Ramos (cell line): ENCODE measurements around the gene LDLRAD4.

ENCODE experiments used
- in situ Hi-C: fragments of 300-500 bp; cut with MboI; formaldehyde crosslinking; loops from one replicate; pipeline ENCODE4 v1.14.3; 2022; ENCODE audit warnings: low sequenced_read_pairs; ENCODE audit not compliant: unreplicated experiment

LDLRAD4 gene

GRCh38 chr18:13624563-13625237 is 406.1 kb downstream of the LDLRAD4 start:
- in situ Hi-C loops, result no loop called here

- in situ Hi-C loops, result no loop called here
Observed at GRCh38 chr18:13625355-13625754, 406.8 kb downstream of the LDLRAD4 start.

- in situ Hi-C loops, result no loop called here
Observed at GRCh38 chr18:13625843-13626543, 407.4 kb downstream of the LDLRAD4 start.

GRCh38 chr18:13626544-13626908 is 408.0 kb downstream of the LDLRAD4 start:
- in situ Hi-C loops, result no loop called here

- in situ Hi-C loops, result no loop called here
Observed at GRCh38 chr18:13627639-13628038, 409.1 kb downstream of the LDLRAD4 start.

- in situ Hi-C loops, result no loop called here
Observed at GRCh38 chr18:13628211-13628610, 409.7 kb downstream of the LDLRAD4 start.

- in situ Hi-C loops, result loop anchor here (5.0 kb wide), 1 partner anchor 73 kb away; no protein-coding TSS in a partner anchor
Observed at GRCh38 chr18:13629841-13630715, 411.5 kb downstream of the LDLRAD4 start.

- in situ Hi-C loops, result loop anchor here (5.0 kb wide), 1 partner anchor 73 kb away; no protein-coding TSS in a partner anchor
Observed at GRCh38 chr18:13630716-13631268, 412.2 kb downstream of the LDLRAD4 start.

- in situ Hi-C loops, result loop anchor here (5.0 kb wide), 1 partner anchor 76 kb away; no protein-coding TSS in a partner anchor
Observed at GRCh38 chr18:13633700-13634099, 415.1 kb downstream of the LDLRAD4 start.

GRCh38 chr18:13635046-13635445 is 416.5 kb downstream of the LDLRAD4 start:
- in situ Hi-C loops, result no loop called here

GRCh38 chr18:13638719-13639595 is 420.4 kb downstream of the LDLRAD4 start:
- in situ Hi-C loops, result no loop called here

GRCh38 chr18:13640266-13640860 is 421.8 kb downstream of the LDLRAD4 start:
- in situ Hi-C loops, result no loop called here

GRCh38 chr18:13641551-13642439 is 423.2 kb downstream of the LDLRAD4 start:
- in situ Hi-C loops, result no loop called here

- in situ Hi-C loops, result no loop called here
Observed at GRCh38 chr18:13642440-13642827, 423.9 kb downstream of the LDLRAD4 start.

GRCh38 chr18:13643261-13643751 is 424.7 kb downstream of the LDLRAD4 start:
- in situ Hi-C loops, result no loop called here

- in situ Hi-C loops, result no loop called here
Observed at GRCh38 chr18:13645093-13645492, 426.5 kb downstream of the LDLRAD4 start.

- in situ Hi-C loops, result no loop called here
Observed at GRCh38 chr18:13646633-13647032, 428.1 kb downstream of the LDLRAD4 start.

- in situ Hi-C loops, result no loop called here
Observed at GRCh38 chr18:13647761-13648160, 429.2 kb downstream of the LDLRAD4 start.
